CD4-positive, alpha-beta T cell treated with Interleukin-15 for 1 hour (primary cell): Measurements from ENCODE around the gene SNX2.

Experiments used
- DNase-seq: peaks from one replicate; pipeline ENCODE4 v3.0.0-alpha.2; 2020

SNX2 gene

GRCh38 chr5:122774519-122774860 lies 390 bp upstream of the SNX2 start:
- DNase-seq, result no peak

GRCh38 chr5:122775550-122776542 lies 966 bp downstream of the SNX2 start:
- DNase-seq, result no peak

DNA sequence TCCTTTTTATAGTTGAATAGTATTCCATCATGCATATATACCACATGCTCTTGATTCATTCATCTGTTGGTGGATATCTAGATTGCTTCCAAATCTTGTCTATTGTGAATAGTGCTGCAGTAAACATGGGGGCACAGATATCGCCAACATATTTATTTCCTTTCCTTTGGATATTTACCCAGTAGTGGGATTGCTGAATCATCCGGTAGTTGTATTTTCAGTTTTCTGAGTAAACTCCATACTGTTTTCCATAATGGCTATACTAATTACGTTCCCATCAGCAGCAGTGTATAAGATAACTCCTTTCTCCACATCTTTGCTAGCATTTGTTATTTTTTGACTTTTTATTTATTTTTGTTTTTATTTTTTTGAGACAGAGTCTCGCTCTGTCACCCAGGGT lies 3.3 kb downstream of the SNX2 start:
- no peak for DNase-seq

GRCh38 chr5:122779451-122779850 lies 4.6 kb downstream of the SNX2 start:
- DNase-seq, result no peak

DNA sequence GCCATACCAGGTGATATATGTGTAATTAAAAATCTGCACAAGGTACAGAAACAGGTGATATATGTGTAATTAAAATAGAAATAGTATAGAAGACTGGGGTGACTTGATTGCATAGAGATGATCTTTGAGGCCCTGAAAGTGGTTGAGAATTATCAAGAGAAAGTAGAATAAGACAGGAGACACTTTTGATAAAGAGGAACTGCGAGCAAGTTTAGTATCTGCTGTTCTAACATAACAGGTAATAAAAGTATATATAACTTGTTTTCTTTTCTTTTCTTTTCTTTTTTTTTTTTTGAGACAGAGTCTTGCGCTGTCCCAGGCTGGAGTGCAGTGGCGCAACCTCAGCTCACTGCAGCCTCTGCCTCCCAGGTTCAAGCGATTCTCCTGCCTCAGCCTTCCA lies 5.4 kb downstream of the SNX2 start:
- DNase-seq, result no peak

GRCh38 chr5:122781465-122781864 lies 6.6 kb downstream of the SNX2 start:
- no peak for DNase-seq

- DNase-seq, result no peak
Measured at GRCh38 chr5:122785294-122785693, 10.4 kb downstream of the SNX2 start.

GRCh38 chr5:122788371-122788770 lies 13.5 kb downstream of the SNX2 start:
- DNase-seq, result no peak

DNA sequence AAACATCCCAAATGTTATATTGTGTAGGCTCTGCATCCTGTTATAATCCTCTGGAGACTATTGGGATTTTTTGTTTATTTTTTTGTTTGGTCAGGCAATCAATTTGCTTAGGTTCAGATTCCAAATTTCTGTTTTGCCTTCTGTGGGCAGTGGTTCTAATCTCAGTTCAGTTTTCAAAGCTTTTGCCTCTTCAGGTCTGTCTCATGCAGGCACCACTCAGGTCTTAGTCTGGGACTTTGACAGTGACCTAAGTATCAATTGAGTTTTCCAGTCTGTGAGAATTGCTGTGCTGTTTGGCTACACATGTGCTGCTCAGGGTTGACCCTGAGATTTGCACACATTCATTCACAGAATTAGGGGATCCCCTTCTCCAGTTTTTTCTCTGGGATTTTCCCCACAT lies 14.1 kb downstream of the SNX2 start:
- DNase-seq, result no peak

- DNase-seq, result no peak
Measured at GRCh38 chr5:122789461-122790171, 14.7 kb downstream of the SNX2 start.

- no peak for DNase-seq
Measured at GRCh38 chr5:122790354-122791103, 15.6 kb downstream of the SNX2 start.

DNA sequence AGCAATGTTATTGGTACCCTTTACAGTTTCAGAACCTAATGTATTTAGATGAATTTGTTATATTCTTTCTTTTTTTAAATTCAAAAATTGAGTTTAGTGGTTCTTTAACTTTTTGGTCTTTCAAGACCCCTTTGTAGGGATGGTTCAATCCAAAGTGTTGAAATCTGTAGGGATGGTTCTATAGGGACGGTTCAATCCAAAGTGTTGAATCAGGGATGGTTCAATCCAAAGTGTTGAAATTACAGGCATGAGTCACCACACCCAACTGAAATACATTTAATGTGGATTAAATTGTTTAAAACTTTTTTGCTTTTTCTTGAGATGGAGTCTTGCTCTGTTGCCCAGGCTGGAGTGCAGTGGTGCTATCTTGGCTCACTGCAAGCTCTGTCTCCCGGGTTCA lies 30.6 kb downstream of the SNX2 start:
- no peak for DNase-seq

DNA sequence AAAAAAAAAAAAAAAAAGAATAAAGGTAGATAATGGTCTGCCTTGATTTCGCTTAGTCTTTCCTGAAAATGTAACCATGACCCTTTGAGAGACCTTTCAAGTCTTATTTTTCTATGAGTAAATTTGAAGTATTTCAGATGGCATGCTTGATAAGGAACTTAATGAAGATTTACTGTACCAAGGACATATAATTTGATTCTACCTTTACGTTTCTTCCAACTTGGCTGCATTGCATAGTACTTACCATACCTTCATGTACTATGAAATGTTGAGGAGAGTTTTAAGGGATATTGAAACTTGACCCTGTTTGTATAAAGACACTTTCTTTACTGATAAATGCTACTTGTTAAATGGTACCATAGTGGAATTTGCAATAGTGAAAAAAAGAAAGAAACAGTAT lies 35.5 kb downstream of the SNX2 start:
- no peak for DNase-seq

- no peak for DNase-seq
Measured at GRCh38 chr5:122815218-122815767, 40.4 kb downstream of the SNX2 start.

GRCh38 chr5:122816756-122817155 lies 41.9 kb downstream of the SNX2 start:
- no peak for DNase-seq

GRCh38 chr5:122831984-122832383 lies 57.1 kb downstream of the SNX2 start:
- DNase-seq, result no peak

- DNase-seq, result no peak
Measured at GRCh38 chr5:122835681-122836080, 60.8 kb downstream of the SNX2 start.

DNA sequence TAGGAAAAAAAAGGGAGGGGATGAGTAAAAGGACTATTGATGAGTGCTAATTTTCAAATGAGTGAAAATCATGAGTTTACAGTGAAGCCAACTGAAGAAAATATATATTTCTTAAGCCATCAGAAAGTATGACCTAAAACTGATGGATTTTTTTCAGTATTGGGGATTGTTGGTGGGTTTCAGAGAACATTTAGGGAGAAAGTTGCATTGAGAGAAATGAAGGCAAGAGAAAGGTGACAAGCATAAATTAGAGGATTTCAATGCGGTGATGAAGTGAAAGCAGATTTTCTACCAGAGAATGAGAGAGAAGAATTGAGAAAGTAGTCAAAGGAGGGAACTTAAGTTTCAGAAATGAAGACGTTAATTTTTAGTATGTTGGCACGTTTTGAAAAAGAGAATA lies 62.1 kb downstream of the SNX2 start:
- no peak for DNase-seq

GRCh38 chr5:122839731-122840130 lies 64.9 kb downstream of the SNX2 start:
- DNase-seq, result no peak

- DNase-seq, result no peak
Measured at GRCh38 chr5:122842016-122842580, 67.2 kb downstream of the SNX2 start.

- DNase-seq, result no peak
Measured at GRCh38 chr5:122844136-122844909, 69.4 kb downstream of the SNX2 start.

DNA sequence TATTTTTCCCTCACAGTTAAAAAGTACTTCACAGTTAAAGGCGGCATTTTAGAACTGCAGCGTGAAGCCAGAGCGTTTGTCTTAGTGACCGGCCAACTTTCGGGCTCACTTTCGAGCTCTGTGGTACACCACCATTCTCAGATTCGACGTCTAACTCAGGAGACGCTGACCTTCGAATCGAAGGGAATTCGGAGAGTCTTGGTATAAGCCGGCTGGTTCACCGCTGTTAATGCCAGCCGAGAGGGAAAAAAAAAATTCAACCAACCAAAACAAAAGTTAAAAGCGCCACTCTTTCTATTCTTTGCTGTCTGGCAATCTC lies 70.0 kb downstream of the SNX2 start:
- no peak for DNase-seq
